ENCODE measurements around the gene ZSCAN22. TPM values are rescaled to one million over a fixed set of nuclear protein-coding genes. Genes with fewer than 3 reads are reported as not detected.
A peak's percentile ranks its signal among the peaks of the same experiment; 100 is the strongest.

Gene ZSCAN22
- total RNA-seq, 1 donor from 2014 or later = 1.8 TPM

GRCh38 chr19:58351558-58351878 is 24.7 kb downstream of the ZSCAN22 start:
- no peak for DNase-seq (ENCODE audit: low read depth, low spot score)

DNA sequence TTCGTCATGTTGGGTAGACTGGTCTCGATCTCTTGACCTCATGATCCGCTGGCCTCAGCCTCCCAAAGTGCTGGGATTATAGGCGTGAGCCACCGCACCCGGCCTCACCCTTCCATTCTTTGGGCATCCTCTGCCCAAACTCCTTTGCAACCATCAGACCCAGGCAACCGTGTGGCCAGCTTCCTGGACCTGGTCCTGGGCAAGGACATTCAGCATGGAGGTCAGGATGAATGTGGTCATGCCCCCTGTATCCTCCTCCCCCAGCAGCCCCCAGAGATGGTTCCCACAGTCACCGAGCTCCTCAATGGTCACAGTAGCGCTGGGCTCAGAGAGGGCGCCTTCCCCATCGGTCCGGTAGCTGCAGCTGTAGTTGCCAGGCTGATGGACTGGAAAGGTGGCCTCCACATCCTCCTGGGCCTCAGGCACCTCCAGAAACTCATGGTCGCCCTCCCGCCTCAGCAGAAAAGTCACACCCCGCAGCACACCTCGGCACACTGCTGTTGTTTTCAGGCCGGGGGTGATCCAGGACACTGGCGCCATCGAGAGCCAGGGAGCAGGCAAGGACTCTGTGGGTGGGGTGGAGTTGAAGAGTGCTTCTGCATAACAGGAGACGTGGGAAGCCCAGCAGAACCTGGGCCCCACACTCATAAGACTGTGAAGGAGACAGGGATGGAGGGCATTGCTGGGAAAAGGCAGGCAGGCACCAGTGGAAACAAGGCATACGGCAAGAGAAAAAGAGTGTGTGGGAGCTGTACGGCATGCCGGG is 25.4 kb downstream of the ZSCAN22 start:
- DNase-seq (ENCODE audit: low read depth, low spot score) = no peak

- no peak for DNase-seq (ENCODE audit: low read depth, low spot score)
Observed at GRCh38 chr19:58352760-58353671, 26.2 kb downstream of the ZSCAN22 start, which contains the start of gene A1BG. Gene A1BG, minus strand, starts transcription at chr19:58353492. Its CDS starts 55 bp downstream, at chr19:58353437.

- DNase-seq (ENCODE audit: low read depth, low spot score) = no peak
Observed at GRCh38 chr19:58353717-58354477, 27.1 kb downstream of the ZSCAN22 start.

DNA sequence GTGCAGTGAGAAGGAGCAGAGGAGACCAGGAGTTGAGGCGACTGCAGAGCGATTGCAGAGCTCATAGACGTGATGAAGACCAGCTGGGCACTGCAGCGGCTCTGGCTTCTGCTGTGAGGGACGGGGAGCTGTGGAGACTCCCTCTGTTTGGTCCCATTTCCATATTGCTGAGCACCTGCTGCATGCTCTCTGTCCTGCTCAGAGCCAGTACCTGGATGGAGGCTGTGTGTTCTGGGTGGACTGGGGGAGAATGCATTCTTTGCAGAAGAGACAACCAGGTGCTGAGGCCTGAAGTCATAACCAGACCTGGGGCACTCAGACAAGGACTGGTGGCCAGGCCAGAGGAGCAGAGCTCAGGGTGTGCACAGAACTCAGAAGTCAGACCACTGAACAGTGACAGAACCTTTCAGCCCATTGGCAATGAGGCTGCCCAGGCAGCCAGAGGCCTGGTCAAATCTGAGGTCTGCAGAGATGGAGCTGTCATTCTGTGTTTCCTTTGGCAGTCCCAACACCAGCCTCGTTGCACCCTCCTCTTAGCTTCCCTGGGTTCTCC is 27.8 kb downstream of the ZSCAN22 start:
- no peak for DNase-seq (ENCODE audit: low read depth, low spot score)

DNA sequence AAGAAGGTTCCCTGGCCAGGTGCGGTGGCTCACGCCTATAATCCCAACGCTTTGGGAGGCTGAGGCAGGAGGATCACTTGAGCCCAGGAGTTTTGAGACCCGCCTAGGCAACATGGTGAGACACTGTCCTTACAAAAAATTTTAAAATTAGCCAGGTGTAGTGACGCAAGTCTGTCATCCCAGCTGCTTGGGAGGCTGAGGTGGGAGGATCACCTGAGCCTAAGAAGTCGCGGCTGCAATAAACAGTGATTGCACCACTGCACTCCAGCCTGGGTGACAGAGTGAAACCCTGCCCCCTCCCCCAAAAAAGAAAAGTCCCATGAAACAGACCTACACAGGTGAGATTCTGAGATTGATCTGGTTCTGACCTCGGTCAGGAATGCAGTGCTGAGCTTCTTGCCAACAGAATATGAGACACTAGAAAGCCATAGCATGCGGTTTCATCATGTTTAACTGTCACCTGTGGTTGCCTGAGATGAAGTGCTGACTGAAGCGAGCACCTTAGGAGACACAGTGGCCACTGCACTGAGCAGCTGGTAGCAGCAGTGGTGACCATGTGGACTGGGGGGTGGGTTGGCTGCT is 28.5 kb downstream of the ZSCAN22 start:
- DNase-seq (ENCODE audit: low read depth, low spot score) = no peak

DNA sequence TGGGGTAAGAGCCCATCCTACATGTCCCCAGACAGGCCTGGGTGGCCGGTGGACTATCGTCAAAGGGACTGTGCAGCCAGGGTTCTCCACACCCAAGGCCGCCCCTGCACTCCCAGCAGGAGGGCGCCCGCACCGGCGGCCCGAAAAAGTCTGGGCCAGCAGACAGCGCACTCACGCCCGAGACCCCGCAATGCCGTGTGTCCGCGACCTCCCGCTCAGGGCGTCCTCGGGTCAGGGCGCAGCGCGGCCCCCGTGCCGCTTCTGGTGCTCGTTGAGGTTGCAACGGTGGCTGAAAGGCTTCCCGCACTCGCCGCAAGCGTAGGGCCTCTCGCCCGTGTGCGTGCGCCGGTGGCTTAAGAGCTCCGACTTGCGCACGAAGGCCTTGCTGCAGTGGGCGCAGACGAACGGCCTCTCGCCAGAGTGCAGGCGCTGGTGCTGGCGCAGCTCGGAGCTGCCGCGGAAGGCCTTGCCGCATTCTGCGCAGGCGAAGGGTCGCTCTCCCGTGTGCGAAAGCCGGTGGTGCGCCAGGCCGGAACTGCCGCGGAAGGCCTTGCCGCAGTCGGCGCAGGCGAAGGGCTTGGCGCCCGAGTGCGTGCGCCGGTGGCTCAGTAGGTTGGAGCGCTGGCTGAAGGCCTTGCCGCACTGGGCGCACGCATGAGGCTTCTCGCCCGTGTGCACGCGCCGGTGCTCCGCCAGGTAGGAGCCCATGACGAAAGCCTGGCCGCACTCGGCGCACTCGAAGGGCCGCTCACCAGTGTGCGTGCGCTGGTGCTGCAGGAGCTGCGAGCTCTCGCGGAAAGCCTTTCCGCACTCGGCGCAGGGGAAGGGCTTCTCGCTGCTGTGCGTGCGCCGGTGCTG is 29.3 kb downstream of the ZSCAN22 start:
- no peak for DNase-seq (ENCODE audit: low read depth, low spot score)

GRCh38 chr19:58356766-58357480 is 30.1 kb downstream of the ZSCAN22 start:
- no peak for DNase-seq (ENCODE audit: low read depth, low spot score)

- no peak for DNase-seq (ENCODE audit: low read depth, low spot score)
Observed at GRCh38 chr19:58357481-58358145, 30.8 kb downstream of the ZSCAN22 start.

DNA sequence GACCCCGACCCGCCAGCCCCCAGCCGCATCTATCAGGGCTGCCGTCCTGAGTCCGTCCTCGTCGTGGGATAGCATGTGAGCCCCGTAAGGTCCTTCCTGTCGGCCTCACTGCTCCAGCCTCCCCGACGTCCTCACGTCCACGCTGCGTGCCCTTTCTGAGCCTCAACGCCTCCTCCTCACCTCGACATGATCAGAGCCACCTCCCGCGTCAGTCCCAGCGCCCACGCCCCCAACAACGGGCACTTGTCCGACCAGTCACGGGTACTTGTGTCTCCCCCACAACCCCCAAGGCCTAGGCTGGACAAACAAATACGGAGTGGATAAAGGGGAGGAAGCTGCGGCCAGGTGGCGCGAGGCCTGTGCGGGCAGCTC is 35.1 kb downstream of the ZSCAN22 start:
- peak; percentile 19 for DNase-seq (ENCODE audit: low read depth, low spot score)

DNA sequence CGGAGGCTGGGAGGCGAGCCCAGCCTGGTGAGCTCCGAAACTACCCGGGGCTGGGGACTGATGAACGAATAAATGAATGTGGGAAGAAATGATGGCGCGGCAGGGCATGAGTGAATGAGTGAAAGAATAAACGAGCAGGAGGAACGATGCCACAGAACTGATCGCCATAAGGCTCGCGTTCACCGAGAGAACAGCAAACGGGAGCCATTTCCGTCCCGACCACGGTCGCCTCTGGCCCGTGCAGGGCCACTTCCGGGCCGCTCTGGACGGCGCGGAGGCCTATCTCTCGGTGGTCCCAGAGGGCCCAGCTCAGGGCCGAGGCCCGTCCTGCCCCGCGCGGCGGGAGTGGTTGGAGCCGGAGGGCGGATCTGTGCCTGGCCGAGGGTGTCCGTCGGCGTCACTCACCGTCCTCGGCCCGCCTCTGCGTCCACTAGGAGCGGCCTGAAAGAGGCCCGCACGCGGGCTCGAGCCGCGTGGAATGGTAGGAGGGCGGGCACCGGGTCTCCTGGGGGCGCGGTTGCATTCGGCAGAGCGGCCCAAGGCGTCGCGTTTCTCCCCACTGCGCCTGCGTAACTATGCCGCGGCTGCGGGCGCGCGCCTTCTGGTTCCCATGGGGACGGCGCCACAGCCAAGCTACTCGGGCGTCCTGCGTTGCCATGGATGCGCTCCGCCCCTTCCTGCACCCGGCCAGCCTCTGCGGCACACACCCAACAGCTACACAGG is 35.6 kb downstream of the ZSCAN22 start, which contains the start of gene ZNF497:
ZNF497 (minus strand) TSS at position 480 of the 723 bp plus-strand sequence. CDS start 5,116 bp downstream, outside the sequence.
- peak; percentile 83 for DNase-seq (ENCODE audit: low read depth, low spot score)

DNA sequence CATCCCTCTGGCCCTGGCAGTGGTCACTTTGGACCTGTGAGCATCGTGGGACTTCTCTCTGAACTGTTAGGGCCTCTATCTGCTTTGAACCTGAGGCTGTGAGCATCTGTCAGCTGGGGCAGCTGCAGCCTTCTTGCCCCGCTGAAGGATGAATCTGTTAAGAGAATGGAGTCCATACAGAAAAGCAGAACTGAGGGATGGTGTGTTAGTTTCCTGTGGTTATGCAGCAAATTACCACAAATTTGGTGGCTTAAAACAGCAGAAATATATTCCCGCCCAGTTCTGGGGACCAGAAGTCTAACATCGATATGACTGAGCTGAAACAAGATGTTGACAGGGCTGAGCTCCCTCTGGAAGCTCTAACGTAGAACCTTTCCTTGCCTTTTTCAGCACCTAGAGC is 37.4 kb downstream of the ZSCAN22 start:
- DNase-seq (ENCODE audit: low read depth, low spot score) = no peak

DNA sequence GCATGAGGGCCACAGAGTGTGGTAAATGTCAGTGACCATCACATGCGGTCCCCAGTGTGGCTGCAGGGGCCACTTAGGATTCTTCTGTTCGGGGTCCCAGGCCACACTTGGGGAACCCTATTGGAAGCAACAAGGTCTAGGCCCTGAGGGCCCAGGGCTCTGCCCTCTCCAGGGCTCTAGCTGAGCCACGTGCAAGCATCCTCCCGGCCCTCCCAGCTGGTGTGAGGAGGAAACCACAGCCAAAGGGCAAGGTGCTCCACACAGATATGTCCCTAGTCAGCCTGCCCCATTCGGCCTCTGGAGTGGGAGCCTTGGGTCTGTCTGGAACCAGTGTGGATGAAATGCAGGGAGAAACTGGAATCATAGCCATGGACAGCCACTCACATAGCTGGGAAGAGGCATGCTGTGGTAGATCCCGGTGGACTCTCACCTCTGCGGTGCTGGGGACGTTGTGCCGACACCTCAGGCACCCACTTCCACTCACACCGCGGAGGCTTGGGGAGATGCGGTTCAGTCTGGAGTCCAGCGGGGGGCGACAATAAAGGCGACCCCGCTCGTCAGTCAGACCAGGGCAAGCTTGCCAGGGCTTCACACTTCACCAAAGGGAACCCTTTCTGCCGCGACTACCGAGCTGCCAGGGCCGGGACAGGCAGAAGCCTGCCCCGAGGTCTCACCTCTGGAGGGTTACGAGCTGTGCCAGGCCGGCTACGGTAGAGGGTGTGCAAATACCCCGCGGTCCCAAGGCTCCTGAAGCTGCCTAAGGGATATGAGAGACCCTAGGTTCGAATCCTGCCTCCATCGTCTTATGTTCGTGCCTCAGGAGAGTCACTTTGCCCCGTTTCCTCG is 40.0 kb downstream of the ZSCAN22 start:
- DNase-seq (ENCODE audit: low read depth, low spot score) = no peak

- DNase-seq (ENCODE audit: low read depth, low spot score) = no peak
Observed at GRCh38 chr19:58367698-58368454, 41.1 kb downstream of the ZSCAN22 start.

DNA sequence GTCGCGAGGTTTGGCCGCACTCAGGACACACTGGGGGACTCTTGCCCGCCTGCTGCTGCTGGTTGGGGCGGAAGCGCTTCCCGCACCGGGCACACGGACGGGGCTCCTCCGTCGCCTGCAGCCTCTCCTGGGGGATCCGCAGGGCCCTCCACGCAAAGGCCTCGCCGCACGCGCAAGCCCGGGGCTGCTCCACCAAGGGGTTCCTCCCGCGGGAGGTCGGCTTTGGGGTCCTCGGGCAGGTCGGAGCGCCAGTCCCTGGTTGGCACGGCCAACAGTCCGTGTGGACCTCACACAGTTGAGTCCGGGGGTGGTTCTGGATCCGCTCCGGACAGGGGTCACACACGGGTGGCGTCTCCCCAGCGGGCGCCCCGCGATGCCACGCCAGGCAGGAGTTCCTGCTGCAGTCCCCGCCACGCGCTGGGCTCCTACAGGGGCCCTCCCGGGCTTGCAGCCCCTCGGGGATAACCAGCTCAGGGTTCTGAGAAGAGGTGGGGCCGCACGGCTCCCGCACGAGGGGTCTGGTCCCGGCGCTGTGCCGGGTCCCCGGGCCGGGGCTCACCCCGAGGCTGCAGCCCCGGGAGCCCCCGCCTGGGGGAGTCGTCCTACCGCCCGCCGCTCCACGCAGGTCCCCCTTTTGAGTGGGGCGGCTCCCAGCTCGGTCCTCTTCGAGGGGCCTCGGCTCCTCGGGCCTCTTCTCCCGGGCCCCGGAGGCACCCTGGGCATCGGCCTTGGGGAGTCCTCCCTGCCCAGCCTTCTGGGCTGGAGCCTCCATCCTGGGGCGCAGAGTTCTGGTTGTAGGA is 42.0 kb downstream of the ZSCAN22 start:
- DNase-seq (ENCODE audit: low read depth, low spot score) = no peak
